GM12891 (cell line): ENCODE data around the gene ZNF821.

ENCODE experiments used
- PAX5 ChIP-seq: IDR thresholded peaks from 2 replicates; pipeline ENCODE4 v1.6.1; 2011; ENCODE audit warnings: low read length, moderate library complexity, mild to moderate bottlenecking; ENCODE audit not compliant: insufficient read depth, severe bottlenecking
- POLR2A ChIP-seq: IDR thresholded peaks from 2 replicates; pipeline ENCODE4 v1.6.1; 2011; ENCODE audit warnings: low read depth, low read length, control low read depth
- POLR2AphosphoS5 ChIP-seq: IDR thresholded peaks from 2 replicates; pipeline ENCODE4 v1.6.1; 2011; ENCODE audit warnings: low read depth, low read length, control low read depth
- SPI1 ChIP-seq: IDR thresholded peaks from 2 replicates; pipeline ENCODE4 v1.6.1; 2011; ENCODE audit warnings: low read depth, low read length, control low read depth
- TAF1 ChIP-seq: IDR thresholded peaks from 2 replicates; pipeline ENCODE4 v1.6.1; 2011; ENCODE audit warnings: low read depth, low read length, control low read depth

DNA sequence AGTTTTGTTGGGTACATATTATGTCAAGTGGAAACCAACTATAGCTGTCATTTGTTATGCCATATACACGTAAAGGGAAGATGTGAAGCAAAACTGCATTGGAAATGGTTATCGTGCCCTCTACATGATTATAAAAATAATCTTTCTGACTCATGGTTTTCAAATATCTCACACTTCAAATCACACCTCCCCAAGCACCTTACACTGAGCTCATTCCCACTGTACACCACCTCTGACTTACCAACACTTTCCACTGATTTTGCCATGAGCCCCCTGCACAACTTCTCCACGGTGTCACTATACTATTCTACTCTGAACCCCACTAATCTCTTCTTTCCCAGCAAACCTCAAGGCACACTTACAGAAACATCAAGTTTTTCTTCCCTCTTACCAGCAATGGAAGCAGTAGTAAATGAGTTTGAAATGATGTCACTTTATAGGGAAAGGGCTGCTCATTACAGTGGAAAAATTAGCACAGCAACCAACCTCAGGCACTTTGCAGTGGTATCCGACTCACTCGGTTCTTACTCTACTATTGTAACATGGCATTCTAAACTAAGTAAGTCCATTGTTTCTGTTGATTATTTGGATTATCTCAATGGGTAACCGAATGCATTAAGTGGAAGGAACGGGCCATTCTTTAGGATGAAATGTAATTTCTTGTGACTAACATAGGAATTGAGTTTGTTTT, 18.7 kb downstream of the ZNF821 start:
- no peak for TF ChIP-seq POLR2A
- TF ChIP-seq POLR2AphosphoS5: no peak
- TF ChIP-seq TAF1: no peak
- no peak for TF ChIP-seq PAX5
- TF ChIP-seq SPI1: no peak
